Heart left ventricle (tissue), 16 donors: Measurements from ENCODE around the gene LCP2. TPM values are rescaled to one million over a fixed set of nuclear protein-coding genes. Genes with fewer than 3 reads are reported as not detected.

Experiments
- ATAC-seq, 4 donors: fragments of 200-7000 bp; cut with Tn5 transposase; one replicate each; pipeline ENCODE4 v1.9.1; 2020 to 2022; ENCODE audit warnings: moderate library complexity in 4 of 4, mild to moderate bottlenecking in 3 of 4, moderate number of reproducible peaks in 1 of 4
- DNase-seq, 5 donors: peaks; one replicate each; pipeline ENCODE4 v3.0.0-alpha.2; 2020
- H3K27ac ChIP-seq, 12 donors: fragments of 200-600 bp; sonication (generic) in 4 of 12; one replicate each; pipeline versions ENCODE4 v1.5.0 to v1.8.0; 2016 to 2022; ENCODE audit warnings: mild to moderate bottlenecking in 2 of 12
- H3K27me3 ChIP-seq, 9 donors: fragments of 200-600 bp; sonication (generic) in 2 of 9; one replicate each; pipeline versions ENCODE4 v1.5.1 to v1.8.0; 2016 to 2022; ENCODE audit warnings: mild to moderate bottlenecking in 3 of 9
- H3K36me3 ChIP-seq, 9 donors: fragments of 200-600 bp; sonication (generic) in 2 of 9; one replicate each; pipeline versions ENCODE4 v1.5.0 to v1.8.0; 2018 to 2022; ENCODE audit warnings: mild to moderate bottlenecking in 2 of 9
- H3K4me1 ChIP-seq, 12 donors: fragments of 200-600 bp; sonication (generic) in 4 of 12; one replicate each; pipeline versions ENCODE4 v1.5.0 to v1.8.0; 2016 to 2022; ENCODE audit warnings: mild to moderate bottlenecking in 3 of 12
- H3K4me3 ChIP-seq, 12 donors: fragments of 200-600 bp; sonication (generic) in 4 of 12; one replicate each; pipeline versions ENCODE4 v1.5.0 to v1.8.0; 2017 to 2022; ENCODE audit warnings: mild to moderate bottlenecking in 9 of 12, moderate library complexity in 4 of 12
- H3K9me3 ChIP-seq, 12 donors: fragments of 200-600 bp; sonication (generic) in 4 of 12; one replicate each; pipeline versions ENCODE4 v1.5.0 to v1.8.0; 2016 to 2022; ENCODE audit warnings: mild to moderate bottlenecking in 1 of 12
- POLR2A ChIP-seq, 2 donors: fragments of 450-650 bp; IDR thresholded peaks; one replicate each; pipeline ENCODE4 v1.6.1; 2017; ENCODE audit warnings: antibody characterized with exemption in 2 of 2, mild to moderate bottlenecking in 2 of 2, moderate library complexity in 2 of 2
- WGBS, 4 donors: extraction: QIAGEN DNeasy Blood & Tissue Kit in 2 of 4; methylation state at CpG; one replicate each; pipeline versions ENCODE4 v1.1.5 to v1.1.7; 2013 to 2018; 5-methylcytosine and 5-hydroxymethylcytosine counted together
- intact Hi-C, 10 donors: fragments of 100-400 bp; cut with DNase I; formaldehyde crosslinking; loops; one replicate each; pipeline versions ENCODE4 v1.11.1 to v1.14.2; 2022
- polyA plus RNA-seq, 2 donors: library from polyadenylated mRNA; stranded (reverse); fragments of 200-250 nt; gene quantifications; one replicate each; pipeline ENCODE4 v1.2.3, GENCODE V29; 2013
- total RNA-seq, 9 donors: library from RNA; depleted of rRNA in 2 of 9; stranded (reverse); fragments of >200 nt in 2 of 9; fragmentation: NEBNext Ultra II Directional in 3 of 9; extraction: Animal tissue kit (Norgen Biotek cat#: 25700) in 3 of 9; gene quantifications; one replicate each; pipeline versions ENCODE4 v1.1.0 to v1.2.4, GENCODE V29; 2016 to 2023
- TF ChIP-seq, protein P1 (sequence below), 12 donors: fragments of 200-600 bp; sonication (generic) in 4 of 12; IDR thresholded peaks; one replicate each; pipeline versions ENCODE4 v1.5.0 to v1.8.0; 2018 to 2022; ENCODE audit warnings: antibody characterized with exemption in 12 of 12, mild to moderate bottlenecking in 5 of 12
- donor health status: ischemic (EF 13 %, LVEDD 7.1; RV severe dilation, severe dysfunction).
- donor health status: healthy with polysubstance abuse.
- donor health status: DM: no; HTN: yes; CAD: no.
- donor health status: DM: no; HTN: no; CAD: no.
- donor health status: ischemic (EF 25% LVEDD 6.9; RV normal size, moderate dysfunction).
- donor health status: ischemic (EF 25% LVEDD 5.7; RV mildly dilated, moderate dysfunction).
- donor health status: healthy.
- donor health status: DM: yes; HTN: yes; CAD: no.
- donor health status: ischemic (EF 35%, LVEDD 5.7; RV mildly dilated, moderate dysfunction).
- donor health status: nonischemic (EF 11% LVEDD 7.7; RV severe dilation, severe dysfunction).
- donor health status: DM: yes; HTN: yes; CAD: no.
- donor health status: PGD.
- donor health status: ischemic (EF 29% LVEDD 5.4; RV normal size, mild dysfunction).
- donor health status: nonischemic (EF 23%, LVEDD 6.1; RV moderate dilation, normal function).

LCP2 gene
- total and polyA plus RNA-seq, 11 donors, result 2.2 to 73.7 (median 4.6) TPM

DNA sequence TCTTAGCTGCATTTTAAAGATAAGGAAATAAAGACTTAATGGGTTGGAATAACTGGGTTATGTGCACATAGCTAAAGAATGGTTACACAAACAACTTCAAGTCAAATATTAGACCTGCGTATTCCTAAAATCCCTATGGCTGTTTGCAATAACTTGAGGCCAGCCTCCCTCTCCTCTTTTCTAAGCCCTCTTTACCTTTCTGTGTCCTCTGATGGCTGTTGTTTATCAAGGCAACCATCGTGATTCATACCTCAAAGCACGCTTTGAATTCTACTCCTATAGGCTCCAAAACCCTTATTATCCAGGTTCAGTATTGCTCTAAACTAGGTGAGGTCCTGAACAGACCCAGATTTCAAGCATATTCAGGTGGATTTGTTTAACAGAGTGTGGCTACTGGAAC is 45.6 kb upstream of the LCP2 start:
- intact Hi-C loops, result loop anchor here in 1 of 10 donors (5.0 kb wide), 1 partner anchor 76 kb away; no protein-coding TSS in a partner anchor
- 91 to 98% (median 96%) methylated on average over 3 of the region's 3 CpGs for WGBS, 4 donors
- no peak for DNase-seq

DNA sequence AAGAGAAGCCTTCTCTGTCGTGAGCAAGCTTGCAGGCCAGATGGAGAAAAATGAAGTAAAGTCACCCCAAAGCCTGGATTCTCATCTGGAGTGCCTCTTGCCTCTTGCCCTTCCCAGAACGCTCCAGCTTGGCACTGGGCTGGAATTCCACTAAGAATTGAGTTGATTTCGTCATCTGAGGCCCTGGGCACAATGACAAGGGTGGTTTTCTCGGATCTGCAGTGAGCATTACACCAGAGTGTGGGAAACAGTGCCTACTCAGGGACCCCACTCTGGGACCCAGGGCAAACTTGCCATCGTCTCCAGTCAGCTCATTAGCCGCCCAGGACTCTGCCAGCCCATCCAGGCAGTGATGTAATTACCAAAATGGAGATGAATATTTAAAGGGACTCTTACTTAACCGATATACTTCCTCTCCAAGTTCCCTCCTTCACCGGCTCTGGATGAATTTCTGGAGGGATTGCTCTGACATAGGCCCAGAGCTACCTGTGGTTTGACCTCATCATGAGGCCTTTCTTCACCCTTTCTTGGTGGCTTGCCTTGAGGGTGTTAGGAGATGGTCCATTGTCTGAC is 44.7 kb upstream of the LCP2 start:
- no peak overlapping the region for H3K4me3 ChIP-seq
- H3K9me3 ChIP-seq, result peaks cover 0 to 7% (median 0%) of the 10 kb centered on the region in 12 donors
- H3K36me3 ChIP-seq, result no peaks in the 10 kb centered on the region
- H3K4me1 ChIP-seq, result peaks cover 0 to 19% (median 0%) of the 10 kb centered on the region in 12 donors
- H3K27ac ChIP-seq, result no peak overlapping the region
- DNase-seq (no peak), ATAC-seq (no peak)
- H3K27me3 ChIP-seq, result peaks cover 0 to under 1% (median 0%) of the 10 kb centered on the region in 9 donors
- intact Hi-C loops, result loop anchor here in 1 of 10 donors (5.0 kb wide), 1 partner anchor 75 kb away; no protein-coding TSS in a partner anchor
- no peak for TF ChIP-seq POLR2A (IDR thresholded peaks at IDR 0.05)
- TF ChIP-seq, protein P1, sequence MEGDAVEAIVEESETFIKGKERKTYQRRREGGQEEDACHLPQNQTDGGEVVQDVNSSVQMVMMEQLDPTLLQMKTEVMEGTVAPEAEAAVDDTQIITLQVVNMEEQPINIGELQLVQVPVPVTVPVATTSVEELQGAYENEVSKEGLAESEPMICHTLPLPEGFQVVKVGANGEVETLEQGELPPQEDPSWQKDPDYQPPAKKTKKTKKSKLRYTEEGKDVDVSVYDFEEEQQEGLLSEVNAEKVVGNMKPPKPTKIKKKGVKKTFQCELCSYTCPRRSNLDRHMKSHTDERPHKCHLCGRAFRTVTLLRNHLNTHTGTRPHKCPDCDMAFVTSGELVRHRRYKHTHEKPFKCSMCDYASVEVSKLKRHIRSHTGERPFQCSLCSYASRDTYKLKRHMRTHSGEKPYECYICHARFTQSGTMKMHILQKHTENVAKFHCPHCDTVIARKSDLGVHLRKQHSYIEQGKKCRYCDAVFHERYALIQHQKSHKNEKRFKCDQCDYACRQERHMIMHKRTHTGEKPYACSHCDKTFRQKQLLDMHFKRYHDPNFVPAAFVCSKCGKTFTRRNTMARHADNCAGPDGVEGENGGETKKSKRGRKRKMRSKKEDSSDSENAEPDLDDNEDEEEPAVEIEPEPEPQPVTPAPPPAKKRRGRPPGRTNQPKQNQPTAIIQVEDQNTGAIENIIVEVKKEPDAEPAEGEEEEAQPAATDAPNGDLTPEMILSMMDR (IDR thresholded peaks at IDR 0.05), result no peak
- 76 to 90% (median 87%) methylated on average over 8 of the region's 8 CpGs for WGBS, 4 donors

More for the DNA sequence above, 45.6 kb upstream of the LCP2 start:
- Histone ChIP-seq H3K9me3 (peaks cover 0 to 7% (median 0%) of the 10 kb centered on the region in 12 donors), H3K4me3 (no peak overlapping the region), H3K27me3 (peaks cover 0 to 7% (median 0%) of the 10 kb centered on the region in 9 donors), H3K36me3 (no peaks in the 10 kb centered on the region), H3K27ac (no peak overlapping the region), H3K4me1 (peaks cover 0 to 14% (median under 1%) of the 10 kb centered on the region in 12 donors)
- no peak for ATAC-seq
- no peak for TF ChIP-seq POLR2A (IDR thresholded peaks at IDR 0.05)
- TF ChIP-seq, protein P1 (IDR thresholded peaks at IDR 0.05), result no peak

DNA sequence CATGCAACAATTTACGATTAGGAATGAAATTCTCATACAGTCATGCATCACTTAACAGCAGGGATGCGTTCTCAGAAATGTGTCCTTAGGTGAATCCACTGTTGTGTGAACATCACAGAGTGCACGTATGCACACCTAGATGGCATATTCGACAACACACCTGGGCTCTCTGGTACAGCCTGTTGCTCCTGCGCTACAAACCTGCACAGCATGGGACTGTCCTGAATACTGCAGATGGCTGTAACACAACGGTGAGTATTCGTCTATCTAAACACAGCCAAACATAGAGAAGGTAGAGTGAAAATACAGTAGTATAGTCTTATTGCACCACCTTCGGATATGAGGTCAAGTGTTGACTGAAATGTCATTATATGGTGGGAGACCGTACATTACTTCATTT is 44.0 kb upstream of the LCP2 start:
- Histone ChIP-seq H3K4me1 (peaks cover 0 to 26% (median 0%) of the 10 kb centered on the region in 12 donors), H3K27ac (no peak overlapping the region), H3K4me3 (no peak overlapping the region), H3K27me3 (no peaks in the 10 kb centered on the region), H3K36me3 (no peaks in the 10 kb centered on the region), H3K9me3 (peaks cover 0 to 7% (median 0%) of the 10 kb centered on the region in 12 donors)
- no peak for ATAC-seq
- DNase-seq, result no peak
- TF ChIP-seq, protein P1 (IDR thresholded peaks at IDR 0.05), result no peak
- TF ChIP-seq POLR2A (IDR thresholded peaks at IDR 0.05), result no peak
- 96 to 99% (median 97%) methylated on average over 9 of the region's 9 CpGs for WGBS, 4 donors
- intact Hi-C loops, result loop anchor here in 1 of 10 donors (5.0 kb wide), 1 partner anchor 74 kb away; no protein-coding TSS in a partner anchor

DNA sequence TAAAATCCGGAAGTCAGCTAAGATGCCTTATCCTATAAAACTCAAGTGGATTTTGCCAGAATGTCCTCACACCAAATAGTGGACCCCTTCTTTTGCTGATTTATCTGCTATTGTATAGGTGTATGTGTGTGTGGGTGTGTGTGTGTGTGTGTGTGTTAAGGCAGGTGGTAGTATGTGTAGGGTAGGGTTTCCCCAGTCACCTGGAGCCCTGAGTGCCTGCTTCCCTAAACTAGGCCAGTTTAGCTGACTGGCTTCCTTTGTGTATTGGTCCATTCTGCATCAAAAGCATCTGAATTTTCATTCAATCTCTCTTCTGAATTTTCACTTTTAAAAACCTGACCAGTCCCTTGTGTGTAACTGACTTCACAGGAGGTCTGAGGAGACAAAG is 42.2 kb upstream of the LCP2 start:
- WGBS, 4 donors, result 81 to 96% (median 95%) methylated on average over 1 of the region's 1 CpG
- H3K4me1 ChIP-seq, result peaks cover 0 to 43% (median 0%) of the 10 kb centered on the region in 12 donors
- H3K36me3 ChIP-seq, result no peaks in the 10 kb centered on the region
- no peaks in the 10 kb centered on the region for H3K9me3 ChIP-seq
- no peak for ATAC-seq
- H3K27ac ChIP-seq, result no peak overlapping the region
- H3K4me3 ChIP-seq, result no peak overlapping the region
- intact Hi-C loops, result loop anchor here in 7 of 10 donors (5.0 to 10.0 kb wide), 5 partner anchors 62 to 112 kb away; no protein-coding TSS in a partner anchor
- no peak for TF ChIP-seq POLR2A (IDR thresholded peaks at IDR 0.05)
- TF ChIP-seq, protein P1 (IDR thresholded peaks at IDR 0.05), result no peak
- DNase-seq, result no peak
- no peaks in the 10 kb centered on the region for H3K27me3 ChIP-seq
